ENCODE measurements around the gene STPG4. TPM values are rescaled to one million over a fixed set of nuclear protein-coding genes. Genes with fewer than 3 reads are reported as not detected.
"Not testable (repeated sequence)": the region's sequence is repeated elsewhere in the genome, so short reads cannot be mapped to it uniquely, and the experiment has no call there.

The STPG4 gene
- total RNA-seq, 2 donors from 2014 or later: 1.4 TPM; not detected in 1

- WGBS: 42% methylated on average over 6 of the region's 6 CpGs
- Histone ChIP-seq H3K9me3 (no peaks in the 10 kb centered on the region), H3K4me3 (no peak overlapping the region), H3K4me1 (replicated peaks) (peaks cover 7% of the 10 kb centered on the region), H3K27ac (no peak overlapping the region), H3K27me3 (replicated peaks; ENCODE audit: insufficient read depth) (no peaks in the 10 kb centered on the region), H3K36me3 (no peaks in the 10 kb centered on the region)
- no peak for TF ChIP-seq POLR2A (IDR thresholded peaks at IDR 0.05)
- no peak for DNase-seq (ENCODE audit: low spot score)
- intact Hi-C loops (cut with DNase I): no loop called here
These were observed 38.5 kb upstream of the STPG4 start for GRCh38 chr2:47193607-47194006.

GRCh38 chr2:47190188-47190881 is 35.2 kb upstream of the STPG4 start:
- no peak for TF ChIP-seq POLR2A (IDR thresholded peaks at IDR 0.05)
- no peak for TF ChIP-seq CTCF (IDR thresholded peaks at IDR 0.05)
- no peak for TF ChIP-seq POLR2AphosphoS5 (IDR thresholded peaks at IDR 0.05)
- H3K4me1 ChIP-seq (replicated peaks): peaks cover 7% of the 10 kb centered on the region
- no peak overlapping the region for H3K4me3 ChIP-seq
- no peaks in the 10 kb centered on the region for H3K27me3 ChIP-seq (replicated peaks; ENCODE audit: insufficient read depth)
- WGBS: 68% methylated on average over 1 of the region's 1 CpG
- intact Hi-C loops (cut with DNase I): no loop called here
- no peaks in the 10 kb centered on the region for H3K9me3 ChIP-seq
- no peak for DNase-seq (ENCODE audit: low spot score)
- H3K27ac ChIP-seq: no peak overlapping the region
- H3K36me3 ChIP-seq: no peaks in the 10 kb centered on the region

GRCh38 chr2:47189635-47190034 is 34.5 kb upstream of the STPG4 start:
- no peak overlapping the region for H3K4me3 ChIP-seq
- no peaks in the 10 kb centered on the region for H3K9me3 ChIP-seq
- H3K27ac ChIP-seq: no peak overlapping the region
- no peaks in the 10 kb centered on the region for H3K36me3 ChIP-seq
- DNase-seq (ENCODE audit: low spot score): no peak
- no peak for TF ChIP-seq POLR2A (IDR thresholded peaks at IDR 0.05)
- intact Hi-C loops (cut with DNase I): no loop called here
- no peaks in the 10 kb centered on the region for H3K27me3 ChIP-seq (replicated peaks; ENCODE audit: insufficient read depth)
- WGBS: 83% methylated on average over 1 of the region's 1 CpG
- peaks cover 7% of the 10 kb centered on the region for H3K4me1 ChIP-seq (replicated peaks)

- Histone ChIP-seq H3K27ac (no peak overlapping the region), H3K9me3 (no peaks in the 10 kb centered on the region), H3K4me1 (replicated peaks) (peaks cover 1% of the 10 kb centered on the region), H3K4me3 (no peak overlapping the region), H3K36me3 (no peaks in the 10 kb centered on the region), H3K27me3 (replicated peaks; ENCODE audit: insufficient read depth) (no peaks in the 10 kb centered on the region)
- WGBS: 93% methylated on average over 4 of the region's 4 CpGs
- DNase-seq (ENCODE audit: low spot score): no peak
- intact Hi-C loops (cut with DNase I): no loop called here
- TF ChIP-seq POLR2AphosphoS5 (IDR thresholded peaks at IDR 0.05) (no peak), CTCF (IDR thresholded peaks at IDR 0.05) (no peak), POLR2A (IDR thresholded peaks at IDR 0.05) (no peak)
These were observed 32.0 kb upstream of the STPG4 start for GRCh38 chr2:47187069-47187468.

- H3K27ac ChIP-seq: no peak overlapping the region
- intact Hi-C loops (cut with DNase I): no loop called here
- no peaks in the 10 kb centered on the region for H3K36me3 ChIP-seq
- 91% methylated on average over 2 of the region's 2 CpGs for WGBS
- no peak overlapping the region for H3K4me3 ChIP-seq
- no peaks in the 10 kb centered on the region for H3K9me3 ChIP-seq
- TF ChIP-seq POLR2AphosphoS5 (IDR thresholded peaks at IDR 0.05) (no peak), POLR2A (IDR thresholded peaks at IDR 0.05) (no peak), CTCF (IDR thresholded peaks at IDR 0.05) (no peak)
- H3K27me3 ChIP-seq (replicated peaks; ENCODE audit: insufficient read depth): no peaks in the 10 kb centered on the region
- no peaks in the 10 kb centered on the region for H3K4me1 ChIP-seq (replicated peaks)
- DNase-seq (ENCODE audit: low spot score): no peak
These were observed 31.2 kb upstream of the STPG4 start for GRCh38 chr2:47186351-47186750.

GRCh38 chr2:47185098-47185497 is 30.0 kb upstream of the STPG4 start:
- WGBS: 87% methylated on average over 5 of the region's 5 CpGs
- H3K4me1 ChIP-seq (replicated peaks); H3K36me3 ChIP-seq; H3K9me3 ChIP-seq; H3K27ac ChIP-seq; H3K4me3 ChIP-seq; H3K27me3 ChIP-seq (replicated peaks; ENCODE audit: insufficient read depth); DNase-seq (ENCODE audit: low spot score); intact Hi-C loops (cut with DNase I): not testable (repeated sequence)

All from prostate gland (tissue), 2 donors.